Renal cortex interstitium (tissue), 11 donors: Measurements from ENCODE around the gene PIWIL1. TPM values are rescaled to one million over a fixed set of nuclear protein-coding genes. Genes with fewer than 3 reads are reported as not detected.

Source experiments
- DNase-seq, 11 donors: peaks; one replicate each; pipeline ENCODE4 v3.0.0-alpha.2; 2013; ENCODE audit warnings: low read depth in 9 of 11, low spot score in 4 of 11; ENCODE audit errors: extremely low read depth in 1 of 11
- polyA plus RNA-seq, 3 donors: library from polyadenylated mRNA; unstranded; fragments of 120-200 nt; gene quantifications; one replicate each; pipeline ENCODE4 v1.2.1, GENCODE V29; 2013; ENCODE audit not compliant: insufficient read length in 3 of 3

PIWIL1 gene
- polyA plus RNA-seq, 3 donors, result 0.43 to 0.59 (median 0.54) TPM

- no peak for DNase-seq
Observed at GRCh38 chr12:130418251-130418650, 80.6 kb downstream of the PIWIL1 start.

GRCh38 chr12:130419116-130419515 is 81.4 kb downstream of the PIWIL1 start:
- DNase-seq, result no peak

GRCh38 chr12:130420071-130420470 is 82.4 kb downstream of the PIWIL1 start:
- DNase-seq, result no peak

- DNase-seq, result no peak
Observed at GRCh38 chr12:130421896-130422295, 84.2 kb downstream of the PIWIL1 start.

Other genes with a start within 250 kb of the PIWIL1 start
- 1 to 10 TPM; 2.5 to 3.7 (median 3.3) TPM for gene FZD10, start 175.4 kb upstream of the PIWIL1 start, polyA plus RNA-seq